Embryonic facial prominence (tissue), 1 donor: ENCODE results near the gene TOR2A.

ENCODE experiments used
- DNase-seq: peaks from one replicate; pipeline ENCODE4 v3.0.0-alpha.2; 2016; ENCODE audit errors: extremely low spot score

Gene TOR2A

DNA sequence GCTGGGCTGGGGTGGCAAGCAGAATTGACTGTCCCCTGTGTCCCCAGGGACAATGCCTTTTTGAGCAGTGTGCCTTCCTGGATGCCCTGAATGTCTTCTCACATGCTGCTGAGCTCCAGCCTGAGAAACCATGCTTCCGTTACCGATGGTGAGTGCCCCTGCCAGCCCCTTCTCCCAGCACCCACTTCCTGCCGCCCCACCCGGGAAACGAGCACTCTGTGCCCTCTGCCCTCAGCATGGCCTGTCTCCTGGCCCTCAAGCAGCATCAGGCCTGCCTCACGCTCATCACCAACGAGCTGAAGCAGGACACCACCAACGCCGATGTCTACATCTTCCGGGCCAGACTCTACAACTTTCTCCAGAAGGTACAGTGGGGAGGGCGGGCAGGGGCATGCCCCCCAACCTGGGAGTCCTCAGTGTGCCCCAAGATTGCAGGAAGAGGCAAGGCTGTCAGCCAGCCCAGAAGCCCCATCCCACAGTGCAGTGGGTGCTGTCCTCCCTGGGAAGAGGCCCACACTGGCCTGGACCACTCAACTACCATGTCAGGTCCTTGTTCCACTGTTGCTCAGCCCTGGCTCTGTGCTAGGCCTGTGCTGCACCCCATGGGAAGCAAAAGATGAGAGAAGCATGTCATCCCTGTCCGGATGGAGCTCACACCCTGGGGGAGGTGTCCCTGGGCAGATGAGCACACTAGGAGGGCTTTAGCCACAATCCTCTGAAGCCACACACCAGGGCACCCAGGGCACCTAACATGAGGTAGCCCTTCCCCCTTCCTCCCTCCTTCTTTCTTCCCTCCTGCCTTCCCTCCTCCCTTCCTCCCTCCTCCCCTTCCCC lies 14.8 kb downstream of the TOR2A start:
- DNase-seq = no peak

DNA sequence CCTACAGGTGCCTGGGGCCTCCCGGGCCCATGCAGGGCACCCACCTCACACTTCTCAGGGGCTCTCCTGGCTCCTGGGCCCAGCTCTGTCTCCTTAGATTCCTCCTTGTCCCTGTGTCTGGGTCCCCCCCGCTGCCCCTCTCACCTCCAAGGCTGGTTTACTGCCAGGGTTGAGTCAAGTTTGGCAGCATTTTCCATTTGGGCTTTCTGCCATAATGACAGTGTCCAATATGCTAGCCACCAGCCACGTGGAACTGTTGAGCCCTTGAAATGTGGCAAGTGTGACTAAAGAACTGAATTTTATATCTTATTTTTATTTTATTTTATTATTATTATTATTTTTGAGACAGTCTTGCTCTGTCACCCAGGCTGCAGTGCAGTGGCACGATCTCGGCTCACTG lies 17.3 kb downstream of the TOR2A start:
- no peak for DNase-seq

DNA sequence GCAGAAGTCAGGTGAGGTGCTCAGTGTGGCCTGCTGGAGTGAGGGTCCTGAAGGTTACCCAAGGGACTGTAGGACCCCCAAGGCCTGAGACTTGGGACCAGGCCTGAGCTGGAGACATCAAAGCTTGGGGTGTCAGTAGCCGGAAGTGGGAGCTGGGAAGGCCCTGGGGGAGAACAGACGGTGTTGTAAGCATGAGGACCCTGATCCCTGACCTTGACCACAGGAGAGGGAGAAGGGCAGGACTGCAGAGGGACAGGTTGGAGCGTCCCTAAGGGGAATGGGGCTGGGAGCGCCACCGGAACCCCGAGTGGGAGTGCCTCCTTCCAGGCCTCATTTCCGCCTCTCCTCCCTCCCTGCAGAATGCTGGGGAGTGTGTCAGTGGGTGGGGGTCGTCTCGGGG lies 18.7 kb downstream of the TOR2A start:
- DNase-seq = no peak

DNA sequence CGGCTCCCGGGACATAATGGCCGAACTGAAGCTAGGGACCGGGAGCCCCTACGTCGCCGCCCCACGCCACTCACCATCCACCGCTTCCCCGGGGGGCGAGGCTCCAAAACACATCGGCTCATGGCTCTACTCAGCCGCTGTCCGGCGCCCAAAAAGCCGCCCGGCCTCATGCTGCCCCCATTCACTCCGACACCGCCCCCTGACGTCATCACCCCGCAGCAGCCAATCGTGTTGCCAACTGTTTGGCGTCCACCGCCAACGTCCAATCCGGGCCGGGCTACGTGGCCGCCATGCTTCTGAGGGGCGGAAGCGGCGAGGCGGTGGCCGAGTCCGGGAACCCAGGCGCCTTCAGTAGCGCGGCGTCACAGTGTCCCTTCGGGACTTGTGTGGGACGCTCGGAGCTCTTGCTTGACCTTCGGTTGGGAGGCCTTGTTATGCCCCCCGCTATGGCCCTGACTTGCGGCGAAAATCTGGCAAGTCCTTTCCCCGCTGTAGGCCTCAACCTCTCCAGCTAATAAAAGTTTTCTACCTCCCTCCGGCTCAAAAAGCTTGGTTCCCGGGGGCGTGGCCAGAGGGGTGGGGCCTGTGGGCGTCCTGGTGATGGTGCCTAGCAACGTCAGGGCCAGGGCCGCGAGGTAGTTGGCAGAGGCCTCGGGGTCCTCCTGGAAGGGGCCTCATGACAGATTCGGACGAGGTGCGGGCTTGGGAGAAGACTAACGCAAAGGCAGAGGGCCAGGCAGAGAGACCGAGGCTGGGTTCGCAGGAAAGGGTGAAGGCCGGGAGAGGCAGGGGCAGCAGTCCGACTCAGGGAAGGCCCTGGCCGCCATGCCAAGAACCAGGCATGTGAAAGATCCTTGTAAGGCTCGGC lies 19.4 kb downstream of the TOR2A start, which contains the start of the genes PTRH1 and TTC16:
TSS of gene PTRH1 (minus strand) at position 194 of the 868 bp plus-strand sequence. CDS start at position 170, 24 bp downstream.
TSS of gene TTC16 (plus strand) at position 610 of the 868 bp plus-strand sequence. CDS start at position 677, 67 bp downstream.
- peak; percentile 93 for DNase-seq

DNA sequence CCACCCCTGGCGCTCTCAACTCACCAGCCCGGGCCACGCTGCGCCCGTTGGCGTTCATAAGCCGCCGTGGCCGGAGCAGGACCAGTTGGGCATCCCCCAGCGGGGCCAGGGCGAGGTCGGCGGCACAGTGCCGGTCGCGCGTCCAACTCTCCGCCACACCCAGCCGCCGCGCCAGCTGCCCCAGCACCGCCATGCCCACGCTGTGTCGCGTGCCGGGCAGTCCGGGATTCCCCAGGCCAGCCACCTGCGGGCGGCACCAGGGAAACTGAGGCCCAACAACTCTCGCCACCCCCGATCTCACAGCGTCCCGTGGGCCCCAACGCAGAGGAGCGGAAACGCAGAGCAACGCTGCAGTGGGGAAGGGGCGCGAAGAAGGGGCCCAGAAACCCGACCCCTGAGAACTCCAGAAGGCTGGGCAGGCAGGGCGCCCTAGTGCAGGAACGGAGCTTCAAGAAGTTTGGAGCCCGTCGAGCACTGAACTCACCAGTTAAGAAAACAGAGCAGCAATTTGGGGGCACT lies 20.1 kb downstream of the TOR2A start:
- DNase-seq = no peak

DNA sequence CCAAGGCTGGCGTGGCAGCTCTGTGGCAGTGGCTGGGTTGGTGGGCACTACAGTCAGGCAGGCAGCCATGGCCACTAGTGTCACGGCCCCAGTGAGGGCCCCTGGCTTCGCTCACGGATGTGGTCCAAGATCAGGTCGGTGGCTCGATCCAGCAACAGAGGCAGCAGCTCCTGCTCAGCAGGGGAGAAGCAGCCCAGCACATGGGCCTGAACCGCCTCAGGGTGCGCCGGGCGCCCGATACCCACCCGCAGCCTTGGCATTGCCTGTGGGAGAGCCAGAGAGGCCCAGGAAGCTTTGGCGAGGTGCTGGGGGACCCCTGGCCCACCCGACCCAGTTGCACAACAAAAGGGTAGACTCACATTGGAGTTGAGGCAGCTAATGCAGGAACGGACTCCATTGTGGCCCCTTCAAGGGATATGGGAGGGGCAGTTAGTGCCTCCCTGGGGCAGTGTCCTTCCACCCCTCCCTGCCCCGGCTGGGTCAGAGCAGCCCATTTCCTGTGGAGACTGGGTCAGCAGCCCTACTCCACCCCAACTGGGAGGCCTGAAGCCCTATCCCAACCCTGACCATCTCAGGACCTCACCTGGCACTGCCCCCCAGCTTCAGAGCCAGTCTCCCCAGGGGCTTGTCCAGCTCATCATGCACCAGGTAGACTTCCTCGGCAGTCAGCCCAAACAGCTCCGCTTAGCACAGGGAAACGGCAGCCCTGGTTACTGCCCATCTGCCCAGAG lies 20.9 kb downstream of the TOR2A start:
- DNase-seq = no peak

GRCh38 chr9:127712867-127713266 lies 22.2 kb downstream of the TOR2A start:
- DNase-seq = no peak

DNA sequence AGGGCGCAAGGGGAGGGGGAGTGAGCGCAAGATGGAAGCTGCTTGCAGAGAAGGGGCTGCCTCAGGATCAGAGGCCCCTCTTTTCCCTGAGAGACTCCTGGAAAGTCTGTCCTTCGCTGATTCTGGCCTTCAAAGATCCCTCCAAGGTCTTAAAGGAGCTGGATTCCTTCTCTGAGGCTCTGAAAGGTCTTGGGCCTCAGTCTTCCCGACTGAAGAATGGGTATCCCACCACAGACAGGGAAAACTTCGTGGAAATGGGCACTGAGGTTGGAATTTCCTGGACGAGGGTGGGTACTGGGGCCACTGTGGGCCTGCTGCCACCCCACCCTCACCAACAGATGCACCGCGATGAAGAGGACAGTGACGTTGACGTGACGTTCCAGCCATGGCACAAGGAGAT lies 22.7 kb downstream of the TOR2A start:
- no peak for DNase-seq

DNA sequence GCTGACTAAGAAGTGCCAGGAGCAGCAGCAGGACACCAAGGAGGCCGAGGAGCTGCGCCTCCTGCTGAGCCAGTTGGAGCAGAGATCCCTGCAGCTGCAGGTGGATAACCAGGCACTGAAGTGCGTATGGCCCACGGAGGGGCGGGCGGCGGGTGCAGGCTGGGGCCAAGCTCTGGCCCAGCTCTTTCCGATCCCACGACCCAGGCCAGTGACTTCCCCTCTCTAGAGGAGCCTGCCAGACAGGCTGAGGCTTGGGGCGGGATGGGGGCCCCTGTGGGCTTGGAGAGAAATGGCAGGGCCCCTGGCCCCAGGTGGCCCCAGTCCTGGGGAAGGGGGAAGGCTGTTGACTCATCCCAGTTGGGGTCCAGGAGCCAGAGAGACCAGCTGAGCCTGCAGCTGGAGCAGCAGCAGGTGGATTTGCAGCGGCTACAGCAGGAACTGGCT lies 23.2 kb downstream of the TOR2A start:
- no peak for DNase-seq

- DNase-seq = no peak
Measured at GRCh38 chr9:127711226-127711701, 23.8 kb downstream of the TOR2A start.

GRCh38 chr9:127710204-127710783 lies 24.8 kb downstream of the TOR2A start:
- DNase-seq = no peak

DNA sequence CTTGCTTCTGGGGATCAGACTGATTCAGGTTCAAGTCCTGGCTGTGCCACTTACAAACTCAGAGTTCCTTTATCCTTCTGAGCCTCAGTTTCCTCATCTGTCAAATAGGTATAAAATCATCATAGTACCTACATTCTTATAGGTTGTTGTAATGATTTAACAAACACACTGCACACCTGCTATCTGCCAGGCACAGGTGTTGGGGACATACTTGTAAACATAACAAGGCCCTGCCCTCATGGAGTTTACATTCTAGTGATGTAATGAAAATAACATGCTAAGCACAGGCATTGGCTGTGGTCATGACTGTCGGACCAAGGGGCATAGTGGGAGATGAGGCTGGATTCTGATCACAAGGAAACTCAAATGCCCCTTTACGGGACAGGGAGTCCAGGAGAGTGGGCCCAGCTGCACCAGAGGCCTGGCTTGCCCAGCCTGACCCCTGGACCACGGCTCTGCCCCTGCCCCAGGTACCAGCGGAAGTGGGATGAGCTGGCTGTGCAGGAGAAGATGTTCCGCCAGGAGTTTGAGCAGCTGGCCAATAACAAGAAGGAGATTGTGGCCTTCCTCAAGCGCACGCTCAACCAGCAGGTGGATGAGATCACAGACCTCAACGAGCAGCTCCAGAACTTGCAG lies 26.0 kb downstream of the TOR2A start:
- DNase-seq = no peak

GRCh38 chr9:127707766-127708165 lies 27.3 kb downstream of the TOR2A start:
- DNase-seq = no peak

DNA sequence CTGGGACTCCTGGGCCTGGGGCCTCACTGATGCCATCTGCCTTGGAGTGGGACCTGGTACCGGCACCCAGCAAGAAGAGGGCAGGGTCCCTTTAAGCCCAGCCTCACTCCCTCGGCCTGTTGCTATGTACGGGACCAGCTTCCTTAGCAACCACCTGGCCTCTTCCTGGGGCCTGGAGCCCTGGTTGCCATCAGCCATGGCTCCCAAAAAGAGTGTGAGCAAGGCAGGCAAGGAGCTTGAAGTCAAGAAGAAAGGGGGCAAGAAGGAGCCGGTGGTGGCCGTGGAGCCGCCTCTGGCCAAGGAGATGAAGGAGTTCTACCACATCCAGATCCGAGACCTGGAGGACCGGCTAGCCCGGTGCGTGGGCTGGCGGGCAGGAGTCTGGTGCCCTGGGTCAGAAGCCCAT lies 28.3 kb downstream of the TOR2A start, which contains the start of gene CFAP157:
TSS of gene CFAP157 (plus strand) at position 153 of the 406 bp plus-strand sequence. CDS start at position 197, 44 bp downstream.
- no peak for DNase-seq

DNA sequence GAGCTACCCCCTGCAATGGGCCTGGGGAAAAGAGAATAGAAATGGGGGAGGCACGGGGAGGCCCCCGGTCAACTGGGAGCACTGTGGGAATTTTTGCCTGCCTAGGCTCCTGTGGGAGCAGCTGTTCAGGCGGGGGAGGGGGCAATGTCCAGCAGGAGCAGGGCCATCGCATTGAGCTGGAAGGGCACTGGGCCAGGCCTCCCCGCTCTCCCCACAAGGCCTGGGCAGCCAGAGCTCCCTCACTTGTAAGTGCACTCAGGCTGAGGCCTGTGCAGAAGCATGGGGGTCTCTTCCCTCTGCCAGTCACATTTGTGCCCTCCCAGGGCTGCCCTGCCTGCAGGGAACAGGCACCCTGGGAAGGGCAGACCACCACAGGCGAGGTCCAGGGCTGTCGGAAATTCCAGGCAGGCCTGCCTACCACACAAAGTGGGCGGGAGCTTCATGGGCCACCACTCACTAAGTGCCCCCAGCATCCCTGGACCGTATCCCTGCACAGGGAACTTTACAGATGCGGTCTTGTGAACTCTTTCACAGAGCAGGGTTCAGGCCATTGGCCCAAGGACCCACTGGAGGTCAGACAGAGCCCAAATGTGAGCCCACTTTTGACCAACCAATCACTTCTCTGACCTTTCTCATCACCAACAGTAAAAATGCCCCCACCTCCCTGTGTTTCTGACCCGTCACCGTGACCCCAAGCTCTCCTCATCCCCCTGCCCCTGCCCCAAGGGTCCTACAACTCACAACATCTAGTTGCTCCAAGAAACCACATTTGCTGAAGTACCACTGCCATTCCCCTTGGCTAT lies 29.3 kb downstream of the TOR2A start:
- no peak for DNase-seq

DNA sequence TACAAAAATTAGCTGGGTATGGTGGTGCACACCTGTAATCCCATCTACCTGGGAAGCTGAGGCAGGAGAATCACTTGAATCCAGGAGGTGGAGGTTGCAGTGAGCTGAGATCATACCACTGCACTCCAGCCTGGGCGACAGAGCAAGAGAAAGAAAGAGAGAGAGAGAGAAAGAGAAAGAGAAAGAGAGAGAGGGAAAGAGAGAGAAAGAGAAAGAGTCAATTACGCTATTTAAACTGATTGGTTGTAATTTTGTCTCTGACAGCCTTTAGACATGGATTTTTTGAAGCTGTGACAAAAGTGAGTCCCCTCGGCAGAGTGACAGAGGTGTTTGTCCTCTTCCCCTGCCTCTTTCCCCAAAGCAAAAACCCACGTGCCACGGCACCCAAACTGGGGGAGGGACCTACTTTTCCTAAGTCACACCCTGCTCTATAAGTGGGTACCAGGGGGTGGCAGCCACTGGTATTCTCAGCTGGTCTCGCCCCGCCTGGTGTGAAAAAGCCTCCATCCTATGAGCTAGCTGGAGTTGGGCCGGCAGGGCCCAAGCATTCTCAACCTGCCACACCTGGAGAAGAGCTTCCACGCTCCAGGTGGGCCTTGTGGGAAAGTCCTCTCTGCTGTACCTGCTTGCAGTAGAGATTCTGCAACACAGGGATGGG lies 31.7 kb downstream of the TOR2A start:
- DNase-seq = no peak

- no peak for DNase-seq
Measured at GRCh38 chr9:127700594-127701255, 34.4 kb downstream of the TOR2A start.

- DNase-seq = no peak
Measured at GRCh38 chr9:127700140-127700539, 35.0 kb downstream of the TOR2A start.
